ENCODE results near the gene P2RY14. TPM values are rescaled to one million over a fixed set of nuclear protein-coding genes. Genes with fewer than 3 reads are reported as not detected.

P2RY14 gene
- total RNA-seq, 2 donors from 2014 or later: 2.0 to 2.1 TPM

DNA sequence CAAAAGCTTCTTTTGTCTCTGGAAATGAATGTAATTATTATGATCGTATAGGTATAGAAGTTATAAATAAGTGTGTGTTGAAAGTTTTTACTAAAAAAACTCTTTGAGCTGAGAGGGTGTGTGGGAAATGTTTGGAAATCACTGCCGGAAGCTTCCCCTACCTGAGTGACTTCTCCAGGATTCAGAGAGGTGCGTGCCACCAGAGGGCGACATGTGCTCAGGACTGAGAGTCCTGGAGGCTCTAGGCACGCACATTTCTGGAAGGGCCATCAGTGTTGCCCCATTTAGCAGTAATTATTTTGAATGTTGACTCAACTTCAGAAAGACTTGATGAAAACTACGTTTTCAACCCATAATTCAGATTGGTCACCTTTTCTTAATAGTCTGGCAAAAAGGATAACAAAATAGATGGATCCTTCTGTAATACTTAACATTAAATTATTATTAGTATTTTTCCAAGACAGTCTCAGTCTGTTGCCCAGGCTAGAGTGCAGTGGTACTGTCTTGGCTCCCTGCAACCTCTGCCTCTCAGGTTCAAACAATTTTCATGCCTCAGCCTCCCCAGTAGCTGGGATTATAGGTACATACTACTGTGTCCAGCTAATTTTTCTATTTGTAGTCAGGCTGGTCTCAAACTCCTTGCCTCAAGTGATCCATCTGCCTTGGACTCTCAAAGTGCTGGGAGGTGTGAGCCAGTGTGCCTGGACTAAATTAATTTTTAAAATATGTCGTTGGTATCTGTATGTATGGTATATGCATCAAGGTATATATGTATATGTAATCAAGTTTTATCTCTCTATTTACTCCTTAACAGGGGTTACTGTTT, 109.9 kb downstream of the P2RY14 start:
- Mint-ChIP-seq H3K4me3 (no peak overlapping the region), H3K27me3 (no peaks in the 10 kb centered on the region), H3K4me1 (ENCODE audit: low read depth in 2 of 2) (peaks cover 26 to 37% of the 10 kb centered on the region in 2 donors), H3K9me3 (no peaks in the 10 kb centered on the region), H3K36me3 (no peaks in the 10 kb centered on the region), H3K27ac (no peak overlapping the region)
- DNase-seq (ENCODE audit: low spot score) (peak; percentile 74), ATAC-seq (peak; percentile 74 to 80)

DNA sequence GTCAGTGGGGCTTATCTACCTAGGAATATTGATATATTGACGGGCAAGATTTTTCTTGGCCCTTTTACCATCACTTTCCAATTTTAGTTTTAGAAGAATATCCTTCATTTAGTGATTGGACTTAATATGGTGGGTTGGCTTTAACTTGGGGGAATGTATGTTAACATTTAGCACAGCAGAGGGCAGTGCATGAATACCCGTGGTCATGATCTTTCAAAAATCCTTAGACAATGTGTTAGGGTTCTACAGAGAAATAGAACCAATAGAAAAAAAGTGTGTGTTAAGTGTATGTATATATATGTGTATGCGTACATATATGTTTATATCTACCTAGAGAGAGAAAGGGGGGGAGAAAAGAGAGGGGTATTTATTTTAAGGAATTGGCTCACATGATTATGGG, 112.2 kb downstream of the P2RY14 start:
- DNase-seq (ENCODE audit: low spot score) (no peak), ATAC-seq (no peak)
- H3K4me3 Mint-ChIP-seq: no peak overlapping the region
- H3K9me3 Mint-ChIP-seq: no peaks in the 10 kb centered on the region
- H3K36me3 Mint-ChIP-seq: no peaks in the 10 kb centered on the region
- H3K4me1 Mint-ChIP-seq (ENCODE audit: low read depth in 2 of 2): peaks cover 17 to 23% of the 10 kb centered on the region in 2 donors
- no peaks in the 10 kb centered on the region for H3K27me3 Mint-ChIP-seq
- no peak overlapping the region for H3K27ac Mint-ChIP-seq

- DNase-seq (ENCODE audit: low spot score) (no peak), ATAC-seq (no peak)
- H3K4me3 Mint-ChIP-seq: no peak overlapping the region
- no peaks in the 10 kb centered on the region for H3K9me3 Mint-ChIP-seq
- H3K36me3 Mint-ChIP-seq: no peaks in the 10 kb centered on the region
- no peaks in the 10 kb centered on the region for H3K27me3 Mint-ChIP-seq
- H3K4me1 Mint-ChIP-seq (ENCODE audit: low read depth in 2 of 2): peaks cover 8 to 13% of the 10 kb centered on the region in 2 donors
- H3K27ac Mint-ChIP-seq: no peak overlapping the region
These were observed 113.1 kb downstream of the P2RY14 start for GRCh38 chr3:151165226-151165625.

Other genes starting within 250 kb of the P2RY14 start
- gene MED12L, start 192.9 kb downstream of the P2RY14 start, total RNA-seq: 1 to 10 TPM; 1.7 to 2.8 TPM
- 10 to 100 TPM; 21.3 to 66.1 TPM for gene GPR171, start 75.3 kb downstream of the P2RY14 start, total RNA-seq
- gene GPR87, start 38.3 kb upstream of the P2RY14 start, total RNA-seq: not detected
- gene P2RY13, start 51.0 kb upstream of the P2RY14 start, total RNA-seq: not detected
- not detected for gene P2RY12, start 106.2 kb upstream of the P2RY14 start, total RNA-seq
- gene IGSF10, start 182.5 kb upstream of the P2RY14 start, total RNA-seq: not detected

Data from natural killer cell treated with Interleukin-12 subunit alpha and Interleukin-12 subunit beta and Interleukin-15 and Interleukin-18, amount 100 ng/mL, for 72 hours (primary cell).